Ectodermal cell (in vitro differentiated cells): Measurements from ENCODE around the gene NCF4.

Source experiments
- H3K27ac ChIP-seq: 2 replicates; pipeline ENCODE4 v1.7.0; 2013; ENCODE audit warnings: mild to moderate bottlenecking, low read depth, low read length; ENCODE audit not compliant: insufficient read depth, poor library complexity, severe bottlenecking
- H3K27me3 ChIP-seq: 2 replicates; pipeline ENCODE4 v1.7.0; 2013; ENCODE audit warnings: mild to moderate bottlenecking, low read length; ENCODE audit not compliant: insufficient read depth, control insufficient read depth, poor library complexity, severe bottlenecking
- H3K36me3 ChIP-seq: one replicate; pipeline ENCODE4 v1.7.0; 2013; ENCODE audit warnings: low read length; ENCODE audit not compliant: control insufficient read depth, insufficient read depth
- H3K4me1 ChIP-seq: one replicate; pipeline ENCODE4 v1.7.0; 2013; ENCODE audit warnings: low read length; ENCODE audit not compliant: control insufficient read depth, insufficient read depth
- H3K4me3 ChIP-seq: 2 replicates; pipeline ENCODE4 v1.7.0; 2013; ENCODE audit warnings: low read depth, low read length, control low read depth; ENCODE audit not compliant: insufficient read depth
- H3K9me3 ChIP-seq: 2 replicates; pipeline ENCODE4 v1.7.0; 2013; ENCODE audit warnings: mild to moderate bottlenecking, low read length, moderate library complexity; ENCODE audit not compliant: control insufficient read depth
- WGBS, 2 experiments: methylation state at CpG; one replicate each; pipeline ENCODE4 v1.1.7; 2013; ENCODE audit warnings: missing lambda C conversion rate in 2 of 2; 5-methylcytosine and 5-hydroxymethylcytosine counted together

Gene NCF4

DNA sequence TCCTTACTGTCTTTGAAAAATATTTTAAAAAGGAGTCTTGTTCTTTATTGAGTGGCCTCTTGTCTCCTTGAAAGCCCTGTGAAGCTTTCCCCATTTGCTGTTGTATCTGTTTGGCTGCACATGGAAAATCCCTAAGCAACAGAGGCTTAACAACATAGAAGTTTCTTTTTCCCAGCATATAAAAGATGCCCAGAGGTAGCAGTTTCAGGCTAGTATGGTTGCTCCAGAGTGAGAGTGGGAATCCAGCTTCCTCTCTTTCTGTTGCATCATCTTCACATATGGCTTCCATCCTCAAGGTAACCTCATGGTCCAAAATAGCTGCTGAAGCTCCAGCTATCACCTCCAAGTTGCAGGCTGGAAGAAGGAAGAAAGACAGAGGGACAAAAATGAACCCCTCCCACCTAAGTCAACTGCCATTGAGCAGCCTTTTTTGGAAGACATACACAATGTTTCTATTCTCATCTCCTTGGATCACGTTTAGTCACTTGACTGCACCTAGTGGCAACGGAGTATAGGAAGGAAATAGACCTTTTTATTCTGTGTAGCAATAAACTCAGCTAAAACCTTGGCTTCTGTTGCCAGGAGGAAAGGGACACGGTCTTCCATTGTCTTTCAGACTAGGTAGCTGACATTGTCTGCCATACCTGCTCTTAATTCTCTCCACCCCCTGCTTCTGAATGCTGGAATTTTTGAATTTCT lies 57.9 kb downstream of the NCF4 start:
- 67 to 88% methylated on average over 3 of the region's 3 CpGs for WGBS, 2 experiments
- Histone ChIP-seq H3K27ac (no peak overlapping the region), H3K9me3 (no peaks in the 10 kb centered on the region), H3K36me3 (no peaks in the 10 kb centered on the region), H3K4me1 (peaks cover 11% of the 10 kb centered on the region), H3K27me3 (no peaks in the 10 kb centered on the region), H3K4me3 (no peak overlapping the region)

DNA sequence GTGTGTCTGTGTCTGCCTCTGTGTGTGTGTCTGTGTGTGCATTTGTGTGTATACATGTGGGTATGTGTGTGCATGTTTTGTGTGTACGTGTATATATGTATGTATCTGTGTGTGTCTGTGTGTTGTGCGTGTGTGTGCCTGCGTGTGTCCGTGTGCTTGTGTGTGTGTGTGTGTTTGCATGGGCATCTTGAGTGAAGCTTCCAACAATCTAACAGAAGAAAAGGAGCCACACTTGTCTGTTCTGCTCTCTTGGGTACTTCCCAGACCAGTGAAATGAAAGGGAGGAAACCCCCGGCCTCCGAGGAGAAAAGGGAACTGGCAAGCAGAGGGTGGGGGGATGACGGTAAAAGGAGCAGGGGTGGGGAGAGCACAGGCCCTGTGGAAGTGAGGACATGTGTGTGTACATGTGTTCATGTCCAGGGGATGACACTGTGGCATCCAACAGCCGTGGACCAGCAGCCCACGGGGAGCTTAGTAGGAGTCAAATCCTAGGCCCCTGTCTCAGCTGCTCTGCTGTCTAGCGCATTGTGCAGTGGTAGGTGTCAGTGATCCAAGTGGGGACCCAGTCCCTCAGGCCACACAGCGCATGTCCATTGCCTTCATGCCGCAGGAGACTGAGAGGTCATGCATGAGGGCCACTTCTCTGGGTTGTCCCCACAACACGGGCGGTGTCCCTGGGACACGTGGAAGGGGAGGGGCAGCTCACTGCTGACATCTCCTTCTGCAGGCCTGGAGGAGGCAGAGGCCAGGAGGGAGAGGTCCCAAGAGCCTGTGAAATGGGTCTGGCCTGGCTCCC lies 60.7 kb downstream of the NCF4 start:
- no peaks in the 10 kb centered on the region for H3K36me3 ChIP-seq
- no peak overlapping the region for H3K27ac ChIP-seq
- no peaks in the 10 kb centered on the region for H3K9me3 ChIP-seq
- no peak overlapping the region for H3K4me3 ChIP-seq
- no peaks in the 10 kb centered on the region for H3K27me3 ChIP-seq
- WGBS, 2 experiments: 84% methylated on average over 15 of the region's 15 CpGs
- peaks cover 11% of the 10 kb centered on the region for H3K4me1 ChIP-seq

DNA sequence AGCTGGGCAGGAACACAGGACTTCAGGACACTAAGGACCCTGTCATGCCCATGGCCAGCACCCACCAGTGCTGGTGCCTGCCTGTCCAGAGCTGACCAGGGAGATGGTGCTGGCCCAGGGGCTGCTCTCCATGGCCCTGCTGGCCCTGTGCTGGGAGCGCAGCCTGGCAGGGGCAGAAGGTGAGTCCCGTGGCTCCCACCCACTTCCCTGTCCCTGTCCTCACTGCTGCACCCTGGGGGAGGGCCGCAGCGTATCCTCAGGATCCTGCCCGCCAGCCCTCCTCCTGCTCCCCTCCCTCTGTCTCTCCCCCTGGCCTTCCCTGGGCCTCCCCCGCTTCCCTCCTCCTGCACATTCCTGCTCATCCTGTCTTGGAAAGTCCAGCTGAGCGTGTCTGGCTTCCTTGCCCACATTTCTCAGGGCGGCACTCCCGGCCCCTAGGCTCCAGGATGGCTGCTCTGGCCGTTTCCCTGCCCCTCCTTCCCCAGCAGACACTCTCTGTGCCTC lies 61.4 kb downstream of the NCF4 start:
- WGBS, 2 experiments: 69 to 72% methylated on average over 10 of the region's 10 CpGs
- Histone ChIP-seq H3K27ac (no peak overlapping the region), H3K36me3 (no peaks in the 10 kb centered on the region), H3K4me1 (peaks cover 11% of the 10 kb centered on the region), H3K9me3 (no peaks in the 10 kb centered on the region), H3K27me3 (no peaks in the 10 kb centered on the region), H3K4me3 (no peak overlapping the region)

DNA sequence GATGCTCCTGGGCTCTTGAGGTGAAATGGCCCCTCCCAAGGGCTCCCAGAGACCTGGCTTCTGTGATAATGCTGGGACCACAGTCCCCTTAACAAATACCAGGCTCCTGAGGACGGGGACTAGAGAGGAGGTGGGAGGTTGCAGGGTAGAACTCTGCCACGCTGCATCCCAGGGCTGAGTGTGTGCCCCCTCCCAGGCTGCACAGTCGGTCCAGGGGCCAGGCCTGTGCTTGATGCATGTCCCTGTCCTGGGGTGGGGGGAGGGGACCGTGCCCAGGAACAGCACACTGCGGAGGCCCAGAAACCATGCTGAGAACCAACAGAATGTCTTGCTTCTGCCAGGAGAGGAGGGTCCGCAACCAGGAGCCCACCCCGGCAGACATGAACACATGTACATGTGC lies 61.9 kb downstream of the NCF4 start:
- Histone ChIP-seq H3K9me3 (no peaks in the 10 kb centered on the region), H3K4me3 (no peak overlapping the region), H3K4me1 (peaks cover 11% of the 10 kb centered on the region), H3K27me3 (no peaks in the 10 kb centered on the region), H3K27ac (no peak overlapping the region), H3K36me3 (no peaks in the 10 kb centered on the region)
- WGBS, 2 experiments: 80 to 81% methylated on average over 7 of the region's 7 CpGs

DNA sequence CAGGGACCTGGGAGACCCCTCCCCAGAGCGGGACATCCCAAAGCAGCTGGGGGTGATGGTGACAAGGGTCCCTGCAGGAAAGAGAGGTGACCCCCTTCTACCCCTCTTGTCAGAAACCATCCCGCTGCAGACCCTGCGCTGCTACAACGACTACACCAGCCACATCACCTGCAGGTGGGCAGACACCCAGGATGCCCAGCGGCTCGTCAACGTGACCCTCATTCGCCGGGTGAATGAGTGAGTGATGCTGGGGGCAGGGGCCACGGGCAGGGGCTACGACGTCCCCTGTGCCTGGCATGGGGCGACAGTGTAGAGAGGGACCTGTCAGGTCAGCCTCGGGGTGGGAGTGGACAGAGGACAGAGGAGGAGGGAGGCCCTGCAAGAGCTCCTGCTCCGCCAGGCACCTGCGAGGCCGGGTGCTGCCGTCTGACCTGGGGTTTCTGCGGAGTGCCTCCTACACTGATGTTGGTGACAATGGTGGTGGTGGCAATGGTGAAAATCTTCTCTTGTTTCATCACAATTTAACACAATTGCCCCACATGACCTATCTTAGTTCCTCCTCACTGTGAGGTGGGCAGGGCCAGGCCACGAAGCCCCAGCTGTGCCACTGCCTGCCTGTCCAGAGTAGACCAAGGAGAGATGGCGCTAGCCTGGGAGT lies 62.5 kb downstream of the NCF4 start:
- no peaks in the 10 kb centered on the region for H3K9me3 ChIP-seq
- 92% methylated on average over 20 to 21 of the region's 21 CpGs for WGBS, 2 experiments
- no peaks in the 10 kb centered on the region for H3K36me3 ChIP-seq
- peaks cover 14% of the 10 kb centered on the region for H3K4me1 ChIP-seq
- H3K4me3 ChIP-seq: no peak overlapping the region
- no peak overlapping the region for H3K27ac ChIP-seq
- H3K27me3 ChIP-seq: no peaks in the 10 kb centered on the region

DNA sequence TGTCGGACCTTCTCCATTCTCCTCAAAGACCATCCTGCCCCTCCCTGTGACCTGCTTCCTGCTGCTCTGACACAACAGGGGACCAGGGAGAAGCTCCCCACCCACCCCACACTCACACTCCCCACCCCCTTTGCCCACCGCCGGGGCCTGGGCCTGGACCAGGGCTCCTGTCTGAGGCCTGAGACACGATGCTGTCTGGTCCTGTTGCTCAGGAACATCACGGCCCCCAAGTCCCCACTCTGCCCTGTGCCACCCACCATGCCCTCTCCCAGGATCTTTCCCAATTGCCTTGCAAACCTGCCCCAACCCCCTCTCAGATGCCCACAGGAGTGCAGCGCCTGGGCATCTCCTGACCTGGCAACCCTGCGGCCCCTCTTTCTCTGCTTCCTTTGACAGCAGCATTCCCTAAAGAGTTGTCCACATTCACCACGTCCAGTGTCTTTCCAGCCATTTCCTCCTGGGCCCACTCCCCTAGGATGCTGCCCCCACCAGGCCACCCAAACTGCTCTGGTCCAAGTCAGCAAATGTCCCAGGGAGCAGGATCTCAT lies 63.4 kb downstream of the NCF4 start:
- H3K9me3 ChIP-seq: no peaks in the 10 kb centered on the region
- no peak overlapping the region for H3K4me3 ChIP-seq
- H3K36me3 ChIP-seq: no peaks in the 10 kb centered on the region
- H3K4me1 ChIP-seq: peaks cover 15% of the 10 kb centered on the region
- 89 to 92% methylated on average over 8 of the region's 8 CpGs for WGBS, 2 experiments
- no peak overlapping the region for H3K27ac ChIP-seq
- no peaks in the 10 kb centered on the region for H3K27me3 ChIP-seq

DNA sequence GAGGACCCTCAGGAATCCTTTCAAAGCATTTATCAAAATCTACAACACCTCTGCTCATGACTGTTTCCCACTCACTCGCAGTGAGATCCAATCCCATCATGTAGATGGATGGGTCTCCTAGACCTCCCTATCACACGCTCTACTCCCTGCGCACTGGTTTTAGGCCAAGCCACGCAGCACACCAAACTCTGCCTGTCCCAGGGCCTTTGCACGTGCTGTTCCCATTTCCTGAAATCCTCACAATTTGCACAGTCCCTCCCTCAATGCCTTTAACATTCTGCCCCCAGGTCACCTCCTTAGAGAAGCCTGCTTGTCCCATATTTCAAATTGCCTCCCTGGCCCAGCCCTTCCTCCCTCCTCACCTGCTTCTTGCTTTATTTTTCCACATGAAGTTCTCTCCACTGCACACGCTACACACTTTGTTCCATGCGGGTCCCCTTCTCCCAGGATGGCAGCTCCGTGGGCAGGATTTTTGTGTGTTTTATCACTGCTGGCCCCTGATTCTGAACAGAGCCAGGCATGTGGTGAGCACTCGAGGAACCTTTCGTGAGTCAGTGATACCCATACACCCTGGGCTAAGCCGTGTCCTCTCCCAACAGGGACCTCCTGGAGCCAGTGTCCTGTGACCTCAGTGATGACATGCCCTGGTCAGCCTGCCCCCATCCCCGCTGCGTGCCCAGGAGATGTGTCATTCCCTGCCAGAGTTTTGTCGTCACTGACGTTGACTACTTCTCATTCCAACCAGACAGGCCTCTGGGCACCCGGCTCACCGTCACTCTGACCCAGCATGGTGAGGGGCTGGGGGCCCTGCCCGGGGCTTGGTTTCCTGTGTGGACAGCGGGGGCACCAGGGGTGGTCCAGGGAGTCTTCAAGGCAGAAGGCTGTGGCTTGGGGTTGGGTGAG lies 64.8 kb downstream of the NCF4 start:
- Histone ChIP-seq H3K4me3 (no peak overlapping the region), H3K27ac (no peak overlapping the region), H3K27me3 (no peaks in the 10 kb centered on the region), H3K4me1 (peaks cover 19% of the 10 kb centered on the region), H3K36me3 (no peaks in the 10 kb centered on the region), H3K9me3 (no peaks in the 10 kb centered on the region)
- 94 to 95% methylated on average over 19 of the region's 19 CpGs for WGBS, 2 experiments

DNA sequence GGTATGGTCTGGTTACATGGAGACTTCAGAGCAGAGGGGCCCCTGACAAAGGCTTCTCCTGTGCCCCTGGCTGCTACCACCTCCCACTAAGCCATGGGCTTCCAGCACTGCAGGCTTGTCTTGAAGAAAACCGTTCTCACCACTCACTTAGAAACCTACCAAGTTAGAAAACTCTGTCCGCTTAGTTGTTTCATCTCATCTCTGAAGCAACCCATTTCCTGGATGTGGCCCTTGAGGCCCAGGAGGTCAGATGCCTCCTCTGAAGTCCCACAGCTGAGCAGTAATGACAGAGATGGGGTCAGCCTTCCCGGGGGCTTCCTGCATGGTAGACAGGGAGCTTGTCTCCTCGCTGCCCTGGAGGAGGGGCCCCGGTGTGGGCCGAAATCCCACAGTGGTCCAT lies 65.5 kb downstream of the NCF4 start:
- 92 to 96% methylated on average over 6 of the region's 6 CpGs for WGBS, 2 experiments
- Histone ChIP-seq H3K36me3 (no peaks in the 10 kb centered on the region), H3K4me3 (no peak overlapping the region), H3K4me1 (peaks cover 22% of the 10 kb centered on the region), H3K27ac (no peak overlapping the region), H3K9me3 (no peaks in the 10 kb centered on the region), H3K27me3 (no peaks in the 10 kb centered on the region)

DNA sequence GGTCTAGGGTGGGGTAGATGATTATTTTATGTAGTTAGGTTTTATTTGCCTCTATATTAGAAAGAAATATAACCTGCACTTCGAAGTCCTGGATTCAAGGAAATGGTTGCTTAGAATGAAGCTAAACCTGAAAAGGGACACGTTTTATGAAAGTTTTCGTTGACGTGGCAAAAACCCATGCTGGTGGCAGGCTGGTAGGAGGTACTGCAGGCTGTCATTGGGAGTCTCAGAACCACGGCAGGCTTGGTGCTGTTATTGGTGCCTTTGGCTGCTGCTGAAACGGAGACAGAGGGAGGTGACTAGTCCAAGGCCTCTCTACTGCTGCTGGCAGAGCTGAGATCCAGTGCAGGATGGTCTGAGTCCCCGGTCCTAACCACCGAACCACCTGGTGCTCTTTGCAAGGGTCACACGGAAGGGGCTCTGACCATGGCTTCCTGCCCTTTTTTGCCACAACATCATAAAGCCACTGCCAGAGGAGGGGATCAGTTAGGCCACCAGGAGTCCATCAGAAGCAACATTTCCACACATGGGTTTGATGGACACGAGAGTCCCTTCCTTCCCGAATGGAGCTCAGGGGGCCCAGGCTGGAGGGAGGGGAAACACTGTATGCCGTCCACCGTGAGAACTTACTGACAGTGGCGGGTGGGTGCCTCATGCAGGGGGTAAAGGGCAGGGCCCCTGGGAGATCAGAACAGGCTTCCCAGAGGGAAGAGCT lies 66.1 kb downstream of the NCF4 start:
- H3K4me3 ChIP-seq: no peak overlapping the region
- no peaks in the 10 kb centered on the region for H3K27me3 ChIP-seq
- no peaks in the 10 kb centered on the region for H3K36me3 ChIP-seq
- peaks cover 20% of the 10 kb centered on the region for H3K4me1 ChIP-seq
- H3K9me3 ChIP-seq: no peaks in the 10 kb centered on the region
- no peak overlapping the region for H3K27ac ChIP-seq
- 91 to 92% methylated on average over 14 of the region's 14 CpGs for WGBS, 2 experiments
